IgD-negative memory B cell (primary cell): ENCODE measurements around the gene PPP1R37. TPM values are rescaled to one million over a fixed set of nuclear protein-coding genes. Genes with fewer than 3 reads are reported as not detected.

Experiments
- H3K27ac Mint-ChIP-seq, 3 donors: one replicate each; pipeline ENCODE4 v1.8.0; 2020 to 2022; ENCODE audit warnings: mild to moderate bottlenecking in 3 of 3, mixed read lengths in 3 of 3, moderate library complexity in 1 of 3
- H3K27me3 Mint-ChIP-seq: one replicate; pipeline ENCODE4 v1.8.0; 2021; ENCODE audit warnings: mixed read lengths
- H3K36me3 Mint-ChIP-seq: one replicate; pipeline ENCODE4 v1.8.0; 2020; ENCODE audit warnings: mild to moderate bottlenecking, mixed read lengths
- H3K4me1 Mint-ChIP-seq, 3 donors: one replicate each; pipeline ENCODE4 v1.8.0; 2020 to 2022; ENCODE audit warnings: mixed read lengths in 3 of 3, mild to moderate bottlenecking in 1 of 3
- H3K4me3 Mint-ChIP-seq, 4 donors: one replicate each; pipeline ENCODE4 v1.8.0; 2020 to 2022; ENCODE audit warnings: mild to moderate bottlenecking in 4 of 4, mixed read lengths in 4 of 4, moderate library complexity in 3 of 4
- H3K9me3 Mint-ChIP-seq, 3 donors: one replicate each; pipeline ENCODE4 v1.8.0; 2020 to 2021; ENCODE audit warnings: mixed read lengths in 3 of 3, mild to moderate bottlenecking in 1 of 3
- polyA plus RNA-seq: library from polyadenylated mRNA; unstranded; fragments of 300-500 nt; fragmentation: Illumina TruSeq; gene quantifications from one replicate; pipeline ENCODE4 v1.2.3, GENCODE V29; 2021

The PPP1R37 gene
- polyA plus RNA-seq: 2.3 TPM

- Mint-ChIP-seq H3K36me3 (peaks cover 8% of the 10 kb centered on the region), H3K4me3 (peak within 1 kb of the TSS; percentile 88 to 100 (median 94)), H3K9me3 (no peaks in the 10 kb centered on the region), H3K4me1 (peaks cover 35 to 47% (median 37%) of the 10 kb centered on the region in 3 donors), H3K27ac (peak within 1 kb of the TSS; percentile 93 to 100 (median 99)), H3K27me3 (no peaks in the 10 kb centered on the region)
These were observed at the start of gene PPP1R37 for GRCh38 chr19:45092747-45093678. PPP1R37 (plus strand) TSS chr19:45093179; CDS start chr19:45093326, 147 bp downstream.

DNA sequence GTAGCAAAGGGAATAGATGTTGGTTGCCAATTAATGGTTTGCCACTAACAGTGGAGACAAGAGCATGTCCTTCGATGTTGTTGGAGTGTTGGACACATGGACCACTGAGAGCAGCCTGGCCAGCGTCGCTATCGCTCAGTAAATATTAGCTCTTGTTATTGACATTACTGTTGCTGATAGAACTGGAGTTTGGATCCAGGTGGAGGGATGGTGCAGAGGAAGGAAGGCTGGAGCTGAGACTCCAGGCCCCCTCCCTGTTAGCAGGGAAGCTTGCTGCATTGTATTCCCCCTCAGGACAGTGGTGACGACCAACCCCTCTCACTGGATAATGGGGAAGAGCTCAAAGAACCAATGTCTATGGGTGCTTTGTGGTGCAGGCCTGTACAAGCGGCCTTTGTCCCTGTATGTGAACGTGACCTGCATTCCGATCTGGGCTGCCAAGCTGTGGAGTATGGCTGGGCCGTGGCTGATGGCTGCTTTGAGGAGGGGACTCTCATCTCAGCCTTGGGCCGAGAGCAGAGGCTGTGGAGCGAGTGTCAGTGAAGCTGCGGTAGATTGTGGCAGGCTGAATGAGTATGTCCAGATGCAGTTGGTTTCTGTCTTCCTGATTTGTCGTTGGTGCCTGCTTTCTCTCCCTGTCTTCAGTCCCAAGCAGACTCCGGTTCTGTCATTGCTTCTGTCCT lies 47.2 kb upstream of the PPP1R37 start:
- H3K4me3 Mint-ChIP-seq: peak overlapping the region in 2 of 4 donors; percentile 58 to 97
- H3K27me3 Mint-ChIP-seq: no peaks in the 10 kb centered on the region
- peaks cover 3% of the 10 kb centered on the region for H3K36me3 Mint-ChIP-seq
- H3K27ac Mint-ChIP-seq: peak overlapping the region; percentile 84 to 97 (median 88)
- peaks cover 26 to 54% (median 43%) of the 10 kb centered on the region in 3 donors for H3K4me1 Mint-ChIP-seq
- no peaks in the 10 kb centered on the region for H3K9me3 Mint-ChIP-seq

- H3K4me1 Mint-ChIP-seq: peaks cover 29 to 53% (median 41%) of the 10 kb centered on the region in 3 donors
- no peaks in the 10 kb centered on the region for H3K9me3 Mint-ChIP-seq
- H3K27me3 Mint-ChIP-seq: no peaks in the 10 kb centered on the region
- H3K36me3 Mint-ChIP-seq: peaks cover 3% of the 10 kb centered on the region
- H3K27ac Mint-ChIP-seq: peak overlapping the region; percentile 88 to 98 (median 97)
- H3K4me3 Mint-ChIP-seq: peak overlapping the region in 3 of 4 donors; percentile 93 to 97 (median 94)
These were observed 46.6 kb upstream of the PPP1R37 start for GRCh38 chr19:45046355-45046754.

- Mint-ChIP-seq H3K36me3 (peaks cover 3% of the 10 kb centered on the region), H3K27ac (peak overlapping the region; percentile 97 to 98 (median 98)), H3K27me3 (no peaks in the 10 kb centered on the region), H3K4me3 (peak overlapping the region; percentile 83 to 97 (median 94)), H3K4me1 (peaks cover 28 to 52% (median 39%) of the 10 kb centered on the region in 3 donors), H3K9me3 (no peaks in the 10 kb centered on the region)
These were observed 45.7 kb upstream of the PPP1R37 start for GRCh38 chr19:45047188-45047797.

- Mint-ChIP-seq H3K36me3 (peaks cover 7% of the 10 kb centered on the region), H3K4me3 (peak overlapping the region in 3 of 4 donors; percentile 58 to 84 (median 77)), H3K27me3 (no peaks in the 10 kb centered on the region), H3K9me3 (no peaks in the 10 kb centered on the region), H3K4me1 (peaks cover 30 to 60% (median 46%) of the 10 kb centered on the region in 3 donors), H3K27ac (peak overlapping the region; percentile 79 to 94 (median 92))
These were observed 43.8 kb upstream of the PPP1R37 start for GRCh38 chr19:45049073-45049736.

GRCh38 chr19:45050036-45050435 lies 42.9 kb upstream of the PPP1R37 start:
- H3K27me3 Mint-ChIP-seq: no peaks in the 10 kb centered on the region
- H3K36me3 Mint-ChIP-seq: peaks cover 4% of the 10 kb centered on the region
- peak overlapping the region; percentile 79 to 94 (median 92) for H3K27ac Mint-ChIP-seq
- no peaks in the 10 kb centered on the region for H3K9me3 Mint-ChIP-seq
- H3K4me3 Mint-ChIP-seq: peak overlapping the region in 3 of 4 donors; percentile 58 to 84 (median 77)
- H3K4me1 Mint-ChIP-seq: peaks cover 26 to 61% (median 47%) of the 10 kb centered on the region in 3 donors

GRCh38 chr19:45051929-45052579 lies 40.9 kb upstream of the PPP1R37 start:
- Mint-ChIP-seq H3K4me3 (peak overlapping the region; percentile 73 to 92 (median 82)), H3K9me3 (no peaks in the 10 kb centered on the region), H3K27ac (peak overlapping the region; percentile 73 to 95 (median 87)), H3K4me1 (peaks cover 25 to 52% (median 40%) of the 10 kb centered on the region in 3 donors), H3K27me3 (no peaks in the 10 kb centered on the region), H3K36me3 (peaks cover 6% of the 10 kb centered on the region)

GRCh38 chr19:45056831-45057230 lies 36.1 kb upstream of the PPP1R37 start:
- Mint-ChIP-seq H3K27me3 (no peaks in the 10 kb centered on the region), H3K36me3 (peaks cover 8% of the 10 kb centered on the region), H3K4me3 (peak overlapping the region in 2 of 4 donors; percentile 7 to 79), H3K9me3 (no peaks in the 10 kb centered on the region), H3K27ac (peak overlapping the region; percentile 57 to 84 (median 63)), H3K4me1 (peaks cover 19 to 40% (median 34%) of the 10 kb centered on the region in 3 donors)

- peaks cover 13 to 34% (median 28%) of the 10 kb centered on the region in 3 donors for H3K4me1 Mint-ChIP-seq
- H3K9me3 Mint-ChIP-seq: no peaks in the 10 kb centered on the region
- peaks cover 8% of the 10 kb centered on the region for H3K36me3 Mint-ChIP-seq
- H3K4me3 Mint-ChIP-seq: peak overlapping the region in 1 of 4 donors; percentile 7
- H3K27ac Mint-ChIP-seq: peak overlapping the region; percentile 57 to 84 (median 63)
- no peaks in the 10 kb centered on the region for H3K27me3 Mint-ChIP-seq
These were observed 35.5 kb upstream of the PPP1R37 start for GRCh38 chr19:45057444-45057843.

- Mint-ChIP-seq H3K9me3 (no peaks in the 10 kb centered on the region), H3K4me3 (no peak overlapping the region), H3K27ac (peak overlapping the region; percentile 55 to 80 (median 64)), H3K4me1 (peaks cover 13 to 28% (median 22%) of the 10 kb centered on the region in 3 donors), H3K36me3 (peaks cover 7% of the 10 kb centered on the region), H3K27me3 (no peaks in the 10 kb centered on the region)
These were observed 34.3 kb upstream of the PPP1R37 start for GRCh38 chr19:45058622-45059159.

GRCh38 chr19:45059258-45059965 lies 33.6 kb upstream of the PPP1R37 start:
- H3K27me3 Mint-ChIP-seq: no peaks in the 10 kb centered on the region
- H3K27ac Mint-ChIP-seq: peak overlapping the region; percentile 7 to 80 (median 55)
- peaks cover 13 to 26% (median 22%) of the 10 kb centered on the region in 3 donors for H3K4me1 Mint-ChIP-seq
- peak overlapping the region in 2 of 4 donors; percentile 2 to 68 for H3K4me3 Mint-ChIP-seq
- H3K9me3 Mint-ChIP-seq: no peaks in the 10 kb centered on the region
- peaks cover 6% of the 10 kb centered on the region for H3K36me3 Mint-ChIP-seq

DNA sequence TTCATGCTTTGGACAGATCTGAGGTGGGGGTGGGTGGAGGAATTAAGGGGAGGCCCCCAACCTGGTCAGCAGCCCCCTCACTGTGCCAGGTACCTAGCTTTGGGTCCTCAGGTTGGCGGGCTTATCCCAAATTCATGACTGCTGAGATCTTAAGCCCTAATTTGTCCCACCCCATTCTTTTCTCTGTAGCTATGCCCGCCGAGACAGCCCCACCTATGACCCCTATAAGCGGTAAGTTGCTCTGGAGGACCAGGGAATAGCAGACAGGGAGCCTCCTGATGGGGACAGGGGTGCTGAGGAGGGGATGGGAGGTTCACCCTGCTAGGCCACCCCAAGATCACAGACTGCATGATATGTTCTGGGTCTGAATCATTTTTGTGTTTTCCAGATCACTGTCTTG lies 31.0 kb upstream of the PPP1R37 start:
- H3K9me3 Mint-ChIP-seq: no peaks in the 10 kb centered on the region
- peak overlapping the region in 1 of 3 donors; percentile 28 for H3K27ac Mint-ChIP-seq
- H3K27me3 Mint-ChIP-seq: no peaks in the 10 kb centered on the region
- peaks cover 7 to 15% (median 14%) of the 10 kb centered on the region in 3 donors for H3K4me1 Mint-ChIP-seq
- H3K36me3 Mint-ChIP-seq: peaks cover 4% of the 10 kb centered on the region
- H3K4me3 Mint-ChIP-seq: no peak overlapping the region
